Suppressor macrophage (primary cell): ENCODE results near the gene ANLN.
A peak's percentile ranks its signal among the peaks of the same experiment; 100 is the strongest.

Source experiments
- DNase-seq, 4 experiments: peaks; one replicate each; pipeline ENCODE4 v3.0.0-alpha.2; 2020 to 2022
- total RNA-seq, 17 experiments: gene quantifications; one replicate each; lab custom pipeline; 2026; ENCODE audit warnings: mixed read lengths in 6 of 17, inconsistent platforms in 3 of 17; lab: John Stamatoyannopoulos, UW

Gene ANLN, protein sequence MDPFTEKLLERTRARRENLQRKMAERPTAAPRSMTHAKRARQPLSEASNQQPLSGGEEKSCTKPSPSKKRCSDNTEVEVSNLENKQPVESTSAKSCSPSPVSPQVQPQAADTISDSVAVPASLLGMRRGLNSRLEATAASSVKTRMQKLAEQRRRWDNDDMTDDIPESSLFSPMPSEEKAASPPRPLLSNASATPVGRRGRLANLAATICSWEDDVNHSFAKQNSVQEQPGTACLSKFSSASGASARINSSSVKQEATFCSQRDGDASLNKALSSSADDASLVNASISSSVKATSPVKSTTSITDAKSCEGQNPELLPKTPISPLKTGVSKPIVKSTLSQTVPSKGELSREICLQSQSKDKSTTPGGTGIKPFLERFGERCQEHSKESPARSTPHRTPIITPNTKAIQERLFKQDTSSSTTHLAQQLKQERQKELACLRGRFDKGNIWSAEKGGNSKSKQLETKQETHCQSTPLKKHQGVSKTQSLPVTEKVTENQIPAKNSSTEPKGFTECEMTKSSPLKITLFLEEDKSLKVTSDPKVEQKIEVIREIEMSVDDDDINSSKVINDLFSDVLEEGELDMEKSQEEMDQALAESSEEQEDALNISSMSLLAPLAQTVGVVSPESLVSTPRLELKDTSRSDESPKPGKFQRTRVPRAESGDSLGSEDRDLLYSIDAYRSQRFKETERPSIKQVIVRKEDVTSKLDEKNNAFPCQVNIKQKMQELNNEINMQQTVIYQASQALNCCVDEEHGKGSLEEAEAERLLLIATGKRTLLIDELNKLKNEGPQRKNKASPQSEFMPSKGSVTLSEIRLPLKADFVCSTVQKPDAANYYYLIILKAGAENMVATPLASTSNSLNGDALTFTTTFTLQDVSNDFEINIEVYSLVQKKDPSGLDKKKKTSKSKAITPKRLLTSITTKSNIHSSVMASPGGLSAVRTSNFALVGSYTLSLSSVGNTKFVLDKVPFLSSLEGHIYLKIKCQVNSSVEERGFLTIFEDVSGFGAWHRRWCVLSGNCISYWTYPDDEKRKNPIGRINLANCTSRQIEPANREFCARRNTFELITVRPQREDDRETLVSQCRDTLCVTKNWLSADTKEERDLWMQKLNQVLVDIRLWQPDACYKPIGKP
- 10.9 to 132 (median 47.2) reads per million in 17 experiments for total RNA-seq

DNA sequence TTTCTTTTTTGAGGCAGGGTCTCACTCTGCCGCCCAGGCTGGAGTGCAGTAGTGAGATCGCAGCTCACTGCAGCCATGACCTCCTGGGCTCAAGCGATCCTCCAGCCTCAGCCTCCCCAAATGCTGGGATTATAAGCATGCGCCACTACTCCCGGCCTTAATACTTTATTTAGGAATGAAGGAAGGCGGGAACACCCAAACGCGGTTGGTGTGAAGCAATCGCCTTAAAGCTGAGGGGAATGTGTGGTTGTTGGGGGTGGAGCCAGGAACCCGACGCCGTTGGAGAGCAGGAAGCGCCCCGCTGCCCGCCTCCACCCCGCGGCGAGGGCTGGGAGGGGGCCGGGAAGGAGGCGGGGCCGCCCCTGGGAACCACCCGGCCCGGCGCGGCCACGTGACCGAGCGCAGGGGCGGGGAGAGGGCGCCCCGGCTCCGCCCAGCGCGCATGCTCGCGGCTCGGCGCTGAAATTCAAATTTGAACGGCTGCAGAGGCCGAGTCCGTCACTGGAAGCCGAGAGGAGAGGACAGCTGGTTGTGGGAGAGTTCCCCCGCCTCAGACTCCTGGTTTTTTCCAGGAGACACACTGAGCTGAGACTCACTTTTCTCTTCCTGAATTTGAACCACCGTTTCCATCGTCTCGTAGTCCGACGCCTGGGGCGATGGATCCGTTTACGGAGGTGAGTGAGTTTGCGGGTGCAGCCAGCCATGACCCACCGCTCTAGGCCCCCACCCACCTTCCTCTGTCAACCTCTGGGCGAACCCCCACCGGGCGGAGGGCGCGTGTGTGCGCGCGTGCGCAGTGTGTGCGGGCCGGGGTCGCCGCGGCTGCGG, at the start of gene ANLN:
TSS of gene ANLN (plus strand) at position 492 of the 828 bp plus-strand sequence. CDS start at position 657, 165 bp downstream.
- peak; percentile 94 to 99 (median 97) for DNase-seq

DNA sequence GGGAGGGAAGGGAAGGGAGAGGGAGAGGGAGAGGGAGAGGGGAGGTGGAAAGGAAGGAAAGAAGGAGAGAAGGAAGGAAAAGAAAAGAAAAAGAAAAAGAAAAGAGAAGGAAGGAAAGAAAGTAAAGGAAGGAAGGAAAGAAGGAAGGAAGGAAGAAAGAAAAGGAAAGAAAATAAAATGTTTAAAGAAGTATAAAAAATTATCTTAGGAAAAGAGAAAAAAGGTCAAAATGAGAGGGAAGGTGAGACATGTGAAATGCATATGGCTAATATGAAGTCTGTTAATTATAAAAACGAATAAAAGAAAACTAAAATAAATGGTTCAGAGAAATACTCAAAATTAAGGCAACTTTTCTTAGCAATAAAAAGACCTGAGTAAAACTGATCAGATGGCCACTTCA, 46.1 kb upstream of the ANLN start:
- DNase-seq = no peak

DNA sequence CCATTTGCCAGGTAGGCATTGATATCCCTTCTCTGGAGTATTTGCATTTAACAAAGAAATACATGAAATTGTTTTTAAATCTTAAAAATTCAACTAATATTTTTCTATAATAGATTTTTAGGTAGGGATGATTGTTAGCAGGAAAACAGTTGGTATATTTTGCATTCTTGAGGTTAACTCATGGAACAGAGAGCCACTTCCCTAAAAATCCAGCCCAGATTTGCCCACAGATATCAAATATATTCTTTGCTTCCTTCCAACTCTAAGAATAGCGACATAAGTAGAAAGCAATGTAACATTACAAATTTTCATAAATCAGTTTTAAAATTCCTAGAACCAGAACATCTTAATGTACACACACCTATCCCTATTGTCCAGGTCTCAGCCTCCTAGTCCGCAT, 45.0 kb upstream of the ANLN start:
- DNase-seq = peak in 2 of 4 experiments; percentile 5 to 9

DNA sequence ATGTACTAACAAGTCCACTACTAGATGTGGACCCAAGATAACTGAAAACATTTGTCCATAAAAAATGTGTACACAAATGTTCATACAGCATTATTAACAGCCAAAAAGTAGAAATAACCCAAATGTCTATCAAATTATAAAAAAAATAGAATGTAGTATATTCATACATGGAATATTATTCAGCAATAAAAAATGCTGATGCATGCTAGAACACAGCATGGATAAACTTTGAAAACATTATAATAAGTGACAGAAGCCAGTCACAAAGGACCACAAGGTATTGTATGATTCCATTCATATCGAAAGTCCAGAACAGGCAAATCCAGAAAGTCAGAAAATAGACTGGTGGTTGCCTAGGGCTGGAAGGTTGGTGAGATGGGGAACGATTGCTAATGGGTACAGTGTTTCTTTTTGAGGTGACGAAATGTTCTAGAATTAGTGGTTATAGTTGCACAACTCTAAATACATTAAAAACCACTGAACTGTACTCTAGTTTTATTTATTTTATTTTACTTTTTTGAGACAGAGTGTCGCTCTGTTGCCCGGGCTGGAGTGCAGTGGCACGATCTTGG, 43.3 kb upstream of the ANLN start:
- DNase-seq = peak in 1 of 4 experiments; percentile 12

DNA sequence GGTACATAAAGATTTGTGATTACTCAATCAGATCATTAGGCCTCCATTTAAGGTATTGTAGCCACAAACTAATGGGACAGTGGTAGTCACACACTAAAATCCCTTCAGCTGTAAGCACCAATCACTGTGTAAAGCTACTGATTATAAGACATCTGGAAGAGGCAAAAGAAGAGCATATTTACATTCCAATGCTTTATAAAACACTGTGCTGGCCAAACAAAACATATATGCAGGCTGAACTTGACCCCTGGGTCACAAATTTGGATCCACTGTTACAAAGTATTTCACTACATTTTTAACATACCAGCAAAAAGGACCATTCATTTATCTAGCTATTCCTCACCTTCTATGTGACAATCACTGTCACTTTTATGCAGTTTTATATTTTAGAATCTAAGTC, 41.4 kb upstream of the ANLN start:
- DNase-seq = no peak

DNA sequence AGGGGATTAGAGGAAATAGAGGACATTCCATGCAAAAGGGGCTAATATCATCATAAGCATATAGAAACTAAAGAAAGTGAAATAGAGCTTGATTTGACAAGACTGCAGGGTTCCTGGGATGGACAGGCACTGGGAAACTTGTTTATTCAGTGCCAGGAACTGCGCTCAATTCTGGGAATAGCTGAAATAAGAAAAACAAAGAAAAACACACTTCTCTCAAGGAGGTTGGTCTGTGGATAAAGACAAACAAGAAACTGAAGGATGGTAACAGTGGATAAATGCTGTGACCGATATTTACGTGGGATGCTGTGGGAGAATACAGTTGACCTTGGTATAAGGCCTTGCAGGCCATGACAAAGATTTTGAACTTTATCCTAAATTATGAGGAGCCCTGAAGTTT, 40.9 kb upstream of the ANLN start:
- DNase-seq = no peak

DNA sequence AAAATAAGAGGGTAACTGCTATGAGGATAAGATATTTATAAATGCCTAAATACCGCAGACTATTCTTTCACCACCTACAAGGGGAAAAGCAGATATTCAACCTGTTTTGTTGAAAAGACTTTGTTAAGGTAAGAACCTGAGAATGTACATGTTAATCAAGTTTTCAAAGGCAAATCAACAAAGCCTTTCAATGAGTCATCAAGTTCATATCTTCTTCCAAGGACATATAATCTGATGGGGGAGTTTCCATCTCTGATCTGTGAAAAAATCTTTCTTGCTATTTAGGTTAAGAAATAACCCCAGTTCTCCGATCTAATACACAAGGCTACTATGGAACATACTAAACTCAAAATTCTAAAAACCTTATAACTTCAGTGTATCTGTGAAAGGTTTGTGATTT, 40.0 kb upstream of the ANLN start:
- no peak for DNase-seq

DNA sequence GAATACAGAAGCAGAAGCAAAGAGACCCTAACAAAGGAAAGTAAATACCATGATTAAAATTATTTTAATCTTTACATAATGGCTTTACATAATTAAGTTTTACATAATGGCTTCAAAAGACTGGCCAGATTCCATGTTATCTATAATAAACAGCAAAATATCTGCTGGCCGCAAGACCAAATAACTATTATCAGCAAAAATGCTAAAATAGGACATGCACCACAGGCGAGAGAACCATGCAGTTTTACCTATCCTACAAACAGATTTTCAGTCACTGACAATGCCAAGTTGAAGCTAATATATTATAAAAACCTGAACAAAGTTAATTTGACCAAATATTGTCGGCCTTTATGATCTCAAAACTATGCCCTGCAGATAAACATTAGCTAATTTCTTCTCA, 34.2 kb upstream of the ANLN start:
- no peak for DNase-seq

DNA sequence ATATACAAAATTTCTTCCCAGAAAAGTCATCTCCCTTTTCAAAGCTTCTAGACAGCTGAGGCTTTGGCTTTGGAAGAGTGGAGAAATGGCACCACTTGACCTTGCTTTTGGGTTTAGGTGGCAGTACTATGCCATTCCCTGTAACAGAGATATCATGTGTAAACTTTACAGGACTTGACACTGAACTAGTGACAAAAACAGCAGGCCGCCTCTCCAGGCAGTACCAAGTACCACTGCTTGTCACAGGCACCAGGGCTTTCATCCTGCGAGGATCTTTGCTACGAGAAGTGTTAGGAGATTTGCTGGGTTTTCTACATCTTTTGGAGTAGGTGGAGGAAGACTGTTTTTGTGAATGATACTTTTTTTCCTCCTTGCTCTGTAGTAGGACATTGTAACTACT, 32.6 kb upstream of the ANLN start:
- DNase-seq = no peak

DNA sequence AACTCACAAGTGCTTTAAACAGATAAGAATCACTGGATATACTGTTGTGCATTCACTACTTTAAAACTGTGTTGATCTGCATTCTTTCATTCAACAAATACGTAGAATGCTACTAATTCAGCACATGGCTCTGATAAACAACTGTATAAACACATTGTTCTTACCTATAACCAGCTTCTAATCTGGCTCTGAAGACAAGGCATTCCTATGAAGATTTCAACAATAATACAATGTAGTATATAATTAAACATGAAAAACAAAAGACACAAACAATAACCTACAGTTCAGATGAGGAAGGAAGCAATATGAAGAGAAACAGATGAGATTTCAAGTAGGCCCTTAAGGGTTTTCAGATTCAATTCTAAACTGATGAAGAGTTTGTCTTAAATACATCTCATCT, 31.1 kb upstream of the ANLN start:
- DNase-seq = no peak

DNA sequence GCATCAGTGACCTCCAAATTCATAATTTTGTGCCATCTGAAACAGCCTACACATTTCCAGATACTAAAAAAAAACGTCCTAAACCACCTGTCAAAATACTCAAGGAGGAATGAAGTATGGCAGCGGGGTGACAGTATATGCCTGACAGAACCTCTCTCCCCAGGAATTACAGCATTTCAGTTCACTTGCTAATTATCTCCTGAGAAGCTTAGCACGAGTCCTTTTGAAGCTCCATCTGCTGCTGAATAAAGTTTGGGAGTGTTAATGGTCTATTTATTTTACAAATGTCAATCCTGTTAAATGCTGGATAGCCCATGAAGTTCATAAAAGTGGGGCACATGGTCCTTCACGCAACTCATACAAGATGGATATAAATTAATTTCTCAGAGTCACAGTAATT, 29.4 kb upstream of the ANLN start:
- DNase-seq = no peak

DNA sequence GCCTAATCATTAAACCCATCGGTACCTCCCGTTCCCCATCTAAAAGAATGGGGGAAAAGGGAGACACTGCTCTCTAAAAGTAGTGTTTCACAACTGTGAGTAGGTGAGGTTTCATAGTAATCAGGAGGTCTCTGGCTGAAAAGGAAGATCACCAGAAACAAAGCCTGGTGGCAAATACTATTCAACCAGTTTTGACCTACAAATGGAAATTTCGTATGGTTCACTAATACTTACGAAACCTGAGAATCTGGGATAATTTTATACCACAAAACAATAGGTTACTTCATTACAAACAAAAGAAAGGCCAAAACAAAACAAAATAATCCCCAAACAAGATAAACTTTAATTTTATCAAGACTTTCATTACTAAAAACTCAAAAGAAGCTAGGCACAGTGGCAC, 28.4 kb upstream of the ANLN start:
- no peak for DNase-seq

DNA sequence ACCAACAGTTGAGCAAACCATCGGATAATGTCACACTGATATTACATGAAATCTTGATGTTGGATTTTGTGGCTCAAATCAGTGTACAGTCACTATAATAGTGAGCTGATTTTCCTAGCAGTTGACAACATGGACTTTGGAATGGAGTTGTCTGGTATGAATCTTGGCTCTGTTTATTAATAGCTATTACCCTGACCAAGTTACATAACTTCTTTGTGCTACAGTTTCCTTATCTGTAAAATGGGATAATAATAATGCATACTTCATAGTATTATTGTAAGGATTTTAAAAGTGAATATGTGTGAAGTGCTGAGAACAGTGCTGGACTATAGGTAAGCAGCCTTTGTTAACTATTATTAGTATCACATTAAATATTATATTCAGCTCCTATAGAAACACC, 26.1 kb upstream of the ANLN start:
- no peak for DNase-seq

DNA sequence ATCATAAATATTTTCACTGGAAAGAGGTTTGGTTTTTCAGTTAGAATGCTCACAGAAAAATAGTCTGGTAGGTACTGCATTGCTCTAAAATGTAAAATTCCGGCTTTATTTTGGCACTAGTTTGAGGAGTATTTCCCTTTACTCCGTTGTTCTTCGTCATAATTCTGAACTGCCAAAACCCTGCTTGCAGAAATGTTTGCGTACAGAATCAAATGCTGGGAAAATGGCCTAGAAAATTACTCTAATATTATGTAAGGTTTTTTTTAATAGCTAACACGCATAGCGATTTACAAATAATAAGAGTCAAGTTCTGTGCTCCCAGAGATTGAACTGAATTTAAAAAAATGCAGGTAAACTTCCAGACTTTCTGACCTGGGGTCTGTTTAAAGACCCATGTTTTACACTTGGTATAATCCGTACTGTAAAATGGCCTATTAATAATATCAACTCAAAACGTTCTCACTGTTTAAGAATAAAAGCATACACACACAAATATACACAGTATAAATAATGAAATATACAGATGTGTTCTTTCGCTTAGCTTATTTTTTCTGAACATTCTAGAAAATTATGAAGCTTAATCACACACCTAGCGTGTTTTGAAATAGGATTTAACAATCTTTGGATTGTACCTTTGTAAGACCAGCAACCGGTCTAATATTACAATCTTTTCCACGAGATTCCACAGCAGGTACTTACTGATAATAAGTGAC, 23.5 kb upstream of the ANLN start:
- no peak for DNase-seq

DNA sequence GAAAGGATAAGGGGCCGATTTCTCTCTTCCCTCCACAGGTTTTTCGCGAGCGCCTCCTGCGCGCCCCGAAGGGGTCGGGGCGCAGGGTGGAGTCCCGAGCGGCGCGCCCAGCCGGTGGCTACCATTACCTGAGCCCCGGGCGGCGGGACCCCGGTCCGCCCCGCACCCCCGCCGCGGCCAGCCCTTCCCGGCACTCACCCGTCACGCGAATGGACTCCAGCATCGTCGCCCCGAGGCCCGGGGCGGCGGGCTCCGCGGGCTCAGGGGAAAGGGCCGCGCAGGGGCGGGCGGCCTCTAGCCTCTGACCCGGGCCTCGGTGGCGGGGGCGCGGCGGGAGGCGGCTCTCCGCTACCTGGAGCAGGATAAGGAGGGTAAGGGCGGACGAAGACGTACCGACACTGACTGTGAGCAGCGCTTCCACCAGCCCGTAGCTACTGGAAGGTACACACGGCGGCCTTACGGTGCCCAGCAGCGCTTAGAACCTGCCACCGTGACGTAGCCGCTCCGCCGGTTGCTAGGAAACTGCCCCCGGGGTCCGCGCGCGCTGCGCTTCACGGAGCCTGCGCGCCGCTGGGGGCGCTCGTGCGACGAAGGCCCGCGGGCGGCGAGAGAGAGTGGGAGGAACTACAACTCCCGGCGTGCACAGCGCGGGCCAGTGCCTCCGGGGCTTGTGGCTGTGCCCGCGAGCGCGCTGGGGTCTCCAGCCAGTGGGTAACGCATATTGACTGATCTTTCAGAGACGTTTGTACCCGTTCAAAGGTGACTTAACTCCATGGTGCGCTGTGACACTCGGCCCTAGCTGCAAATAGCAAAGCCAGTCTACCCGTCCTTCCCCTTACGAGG, 22.7 kb upstream of the ANLN start:
- DNase-seq = peak; percentile 91 to 95 (median 94)

DNA sequence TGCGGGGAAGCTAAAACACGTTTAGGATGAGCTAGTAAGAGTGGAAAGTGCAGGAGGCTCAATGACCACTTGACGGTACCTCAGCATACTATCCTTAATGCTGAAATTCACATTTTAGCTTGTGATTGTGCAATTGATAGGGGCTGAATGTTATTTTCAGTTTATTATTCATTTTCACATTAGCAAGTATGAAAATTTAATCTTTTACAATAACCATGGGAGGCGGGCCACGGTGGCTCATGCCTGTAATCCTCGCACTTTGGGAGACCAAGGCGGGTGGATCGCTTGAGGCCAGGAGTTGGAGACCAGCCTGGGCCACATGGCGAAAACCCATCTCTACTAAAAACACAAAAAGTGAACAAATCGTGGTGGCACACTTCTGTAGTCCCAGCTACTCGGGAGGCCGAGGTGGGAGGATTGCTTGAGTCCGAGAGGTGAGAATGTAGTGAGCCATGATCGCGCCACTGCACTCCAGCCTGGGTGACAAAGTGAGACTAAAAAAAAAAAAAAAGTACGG, 22.0 kb upstream of the ANLN start:
- DNase-seq = no peak

DNA sequence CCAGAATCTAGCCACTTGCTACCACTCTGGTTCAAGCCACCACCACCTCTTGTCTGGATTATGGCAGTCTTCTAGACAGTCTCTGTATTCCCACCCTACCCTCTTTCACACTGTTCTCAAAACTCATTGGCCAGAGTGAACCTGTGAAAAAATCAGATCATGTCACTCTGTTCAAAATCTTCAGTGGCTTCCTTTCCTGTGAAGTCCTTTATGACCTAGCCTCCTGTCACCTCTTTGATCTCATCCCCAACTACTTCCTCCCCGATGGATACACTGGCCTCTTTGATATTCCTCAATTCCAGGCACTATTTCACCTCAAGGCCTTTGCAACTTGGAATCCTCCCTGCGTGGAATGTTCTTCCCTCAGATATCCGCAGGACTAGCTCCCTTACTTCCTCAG, 21.2 kb upstream of the ANLN start:
- no peak for DNase-seq

DNA sequence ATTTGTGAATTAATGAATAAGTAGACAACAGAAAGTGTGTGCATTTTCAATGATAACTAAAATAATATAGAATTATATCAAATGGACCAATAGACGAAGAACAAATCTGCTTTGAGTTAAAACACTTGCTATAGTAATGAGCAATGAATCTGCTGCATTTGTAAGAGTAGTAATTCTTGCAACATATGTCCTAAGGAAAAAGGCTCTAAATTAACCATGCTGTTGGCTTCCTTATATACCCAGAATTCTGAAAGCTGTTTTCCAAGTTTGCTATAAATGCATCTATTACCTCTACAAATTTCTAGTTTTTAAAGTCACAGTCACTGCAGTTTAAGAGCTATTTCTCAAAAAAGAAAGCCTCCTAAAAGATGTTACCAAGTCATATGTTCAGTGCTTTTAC, 20.5 kb upstream of the ANLN start:
- DNase-seq = no peak

DNA sequence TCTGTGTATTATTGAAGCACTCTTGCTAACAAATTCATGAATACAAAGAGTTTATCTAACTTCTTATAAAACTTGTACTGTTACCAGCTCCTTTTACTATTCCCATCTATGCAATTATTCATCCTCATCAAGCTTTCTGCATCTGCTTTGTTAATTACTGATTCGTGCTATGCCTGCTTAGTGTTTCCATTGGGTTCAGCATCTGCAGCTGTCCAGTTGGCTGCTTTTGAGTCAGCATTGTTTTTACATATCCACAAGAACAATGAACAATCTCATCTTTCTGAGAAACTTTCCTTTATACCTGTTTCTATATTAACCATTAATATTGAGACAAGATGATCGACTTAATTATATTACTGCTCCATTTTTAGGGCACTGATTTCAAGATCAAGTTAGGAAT, 19.6 kb upstream of the ANLN start:
- no peak for DNase-seq

DNA sequence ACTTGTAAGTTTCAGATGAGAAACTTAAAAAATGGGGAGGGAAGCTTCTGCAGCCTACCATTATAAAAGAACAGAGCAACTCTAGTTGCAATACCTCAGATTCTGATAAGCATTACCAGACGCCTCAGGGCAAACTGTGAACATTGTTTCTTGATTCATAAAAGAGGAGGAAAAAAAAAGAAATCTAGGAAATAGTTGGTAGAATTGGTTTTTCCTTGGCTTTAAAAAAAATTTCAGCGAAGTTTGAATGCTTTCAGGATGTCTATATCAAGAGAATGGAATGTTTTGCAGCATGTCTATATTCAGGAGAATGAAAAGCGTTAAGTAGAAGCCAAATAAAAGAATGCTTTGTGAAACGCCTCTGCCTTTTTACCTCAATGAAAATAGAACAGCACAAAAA, 17.5 kb upstream of the ANLN start:
- DNase-seq = no peak
